H9 (cell line): ENCODE measurements around the gene COPS4. TPM values are rescaled to one million over a fixed set of nuclear protein-coding genes. Genes with fewer than 3 reads are reported as not detected.

Experiments
- DNase-seq: peaks from one replicate; pipeline ENCODE4 v3.0.0-alpha.2; 2017
- H2AFZ ChIP-seq: one replicate; pipeline ENCODE4 v1.6.1; 2013; ENCODE audit warnings: mild to moderate bottlenecking, low read length, control low read depth, moderate library complexity
- H2AK5ac ChIP-seq: 2 replicates; pipeline ENCODE4 v1.6.1; 2013; ENCODE audit warnings: low read length, control low read depth, mixed read lengths; ENCODE audit not compliant: insufficient read length
- H2BK120ac ChIP-seq: one replicate; pipeline ENCODE4 v1.6.1; 2013; ENCODE audit warnings: low read depth, mild to moderate bottlenecking, low read length, control low read depth, inconsistent platforms; ENCODE audit not compliant: poor library complexity, severe bottlenecking
- H2BK12ac ChIP-seq: 2 replicates; pipeline ENCODE4 v1.6.1; 2013; ENCODE audit warnings: low read length, control low read depth, mixed read lengths, low read depth; ENCODE audit not compliant: insufficient read length
- H2BK15ac ChIP-seq: 2 replicates; pipeline ENCODE4 v1.6.1; 2013; ENCODE audit warnings: low read depth, low read length, control low read depth
- H2BK20ac ChIP-seq: one replicate; pipeline ENCODE4 v1.6.1; 2013; ENCODE audit warnings: low read depth, mild to moderate bottlenecking, low read length, control low read depth, inconsistent platforms; ENCODE audit not compliant: poor library complexity, severe bottlenecking
- H2BK5ac ChIP-seq: 2 replicates; pipeline ENCODE4 v1.6.1; 2013; ENCODE audit warnings: low read length, control low read depth, mixed read lengths; ENCODE audit not compliant: insufficient read length
- H3K14ac ChIP-seq: 2 replicates; pipeline ENCODE4 v1.6.1; 2013; ENCODE audit warnings: low read length, control low read depth; ENCODE audit not compliant: insufficient read depth
- H3K18ac ChIP-seq: 2 replicates; pipeline ENCODE4 v1.6.1; 2013; ENCODE audit warnings: low read depth, mild to moderate bottlenecking, mixed read lengths, low read length, control low read depth; ENCODE audit not compliant: insufficient read length
- H3K23ac ChIP-seq: 2 replicates; pipeline ENCODE4 v1.6.1; 2013; ENCODE audit warnings: low read length, control low read depth, mixed read lengths, low read depth; ENCODE audit not compliant: insufficient read length
- H3K23me2 ChIP-seq: 2 replicates; pipeline ENCODE4 v1.6.1; 2013; ENCODE audit warnings: low read depth, mild to moderate bottlenecking, mixed read lengths, low read length, control low read depth; ENCODE audit not compliant: insufficient read length, poor library complexity, severe bottlenecking
- H3K27ac ChIP-seq: 2 replicates; pipeline ENCODE4 v1.5.1; 2013; ENCODE audit warnings: low read length, control low read depth, mixed read lengths, low read depth; ENCODE audit not compliant: insufficient read length
- H3K27me3 ChIP-seq: 2 replicates; pipeline ENCODE4 v1.6.1; 2013; ENCODE audit warnings: low read length, control low read depth, inconsistent platforms; ENCODE audit not compliant: insufficient read depth
- H3K4ac ChIP-seq: 2 replicates; pipeline ENCODE4 v1.6.1; 2013; ENCODE audit warnings: low read depth, mild to moderate bottlenecking, control low read depth, inconsistent platforms, low read length, moderate library complexity
- H3K4me1 ChIP-seq: 2 replicates; pipeline ENCODE4 v1.6.1; 2013; ENCODE audit warnings: low read length, control low read depth, inconsistent platforms; ENCODE audit not compliant: insufficient read depth
- H3K4me2 ChIP-seq: 2 replicates; pipeline ENCODE4 v1.6.1; 2013; ENCODE audit warnings: low read length, control low read depth, mixed read lengths; ENCODE audit not compliant: insufficient read length, insufficient read depth
- H3K56ac ChIP-seq: 2 replicates; pipeline ENCODE4 v1.6.1; 2013; ENCODE audit warnings: low read depth, mild to moderate bottlenecking, mixed read lengths, low read length, control low read depth; ENCODE audit not compliant: insufficient read length
- H3K79me1 ChIP-seq: 2 replicates; pipeline ENCODE4 v1.6.1; 2013; ENCODE audit warnings: low read depth, mild to moderate bottlenecking, moderate library complexity, low read length, control low read depth, inconsistent platforms; ENCODE audit not compliant: insufficient read depth, poor library complexity, severe bottlenecking
- H3K79me2 ChIP-seq: 2 replicates; pipeline ENCODE4 v1.6.1; 2013; ENCODE audit warnings: low read length, control low read depth, inconsistent platforms; ENCODE audit not compliant: insufficient read depth
- H3K9ac ChIP-seq: 2 replicates; pipeline ENCODE4 v1.6.1; 2013; ENCODE audit warnings: low read length, control low read depth, mixed read lengths; ENCODE audit not compliant: insufficient read length; ENCODE audit errors: extremely low read depth
- H3K9me3 ChIP-seq: one replicate; pipeline ENCODE4 v1.6.1; 2013; ENCODE audit warnings: low read depth, low read length, inconsistent platforms; ENCODE audit not compliant: control insufficient read depth
- H3T11ph ChIP-seq: one replicate; pipeline ENCODE4 v1.6.1; 2013; ENCODE audit warnings: mild to moderate bottlenecking, low read length, control low read depth, inconsistent platforms
- H4K20me1 ChIP-seq: one replicate; pipeline ENCODE4 v1.6.1; 2013; ENCODE audit not compliant: control insufficient read depth, insufficient read length, insufficient read depth
- H4K5ac ChIP-seq: 2 replicates; pipeline ENCODE4 v1.6.1; 2013; ENCODE audit warnings: low read depth, mild to moderate bottlenecking, mixed read lengths, low read length, control low read depth; ENCODE audit not compliant: insufficient read length
- H4K8ac ChIP-seq: replicated peaks from 2 replicates; pipeline ENCODE4 v1.6.1; 2013; ENCODE audit warnings: low read length, control low read depth, mixed read lengths, low read depth; ENCODE audit not compliant: insufficient read length
- H4K91ac ChIP-seq: 2 replicates; pipeline ENCODE4 v1.6.1; 2013; ENCODE audit warnings: low read depth, mild to moderate bottlenecking, moderate library complexity, mixed read lengths, low read length, control low read depth; ENCODE audit not compliant: insufficient read length
- H3K27ac Mint-ChIP-seq, 3 experiments: 2 replicates in 2 of 3; 3 replicates in 1 of 3; pipeline ENCODE4 v1.8.0; 2020 to 2021; ENCODE audit warnings: mixed read lengths in 3 of 3, mild to moderate bottlenecking in 1 of 3, moderate library complexity in 1 of 3
- H3K27me3 Mint-ChIP-seq: 2 replicates; pipeline ENCODE4 v1.8.0; 2021; ENCODE audit warnings: low read depth, mild to moderate bottlenecking, moderate library complexity, mixed read lengths
- H3K36me3 Mint-ChIP-seq, 3 experiments: 2 replicates in 2 of 3; 3 replicates in 1 of 3; pipeline ENCODE4 v1.8.0; 2020 to 2021; ENCODE audit warnings: low read depth in 3 of 3, mixed read lengths in 3 of 3; ENCODE audit not compliant: insufficient read depth in 1 of 3
- H3K4me1 Mint-ChIP-seq, 2 experiments: 2 replicates each; pipeline ENCODE4 v1.8.0; 2020; ENCODE audit warnings: mixed read lengths in 2 of 2
- H3K4me3 Mint-ChIP-seq, 2 experiments: 2 replicates in 1 of 2; 3 replicates in 1 of 2; pipeline ENCODE4 v1.8.0; 2020 to 2021; ENCODE audit warnings: mild to moderate bottlenecking in 2 of 2, mixed read lengths in 2 of 2, moderate library complexity in 1 of 2
- H3K9me3 Mint-ChIP-seq, 2 experiments: 2 replicates in 1 of 2; 3 replicates in 1 of 2; pipeline ENCODE4 v1.8.0; 2020; ENCODE audit warnings: mild to moderate bottlenecking in 2 of 2, mixed read lengths in 2 of 2, moderate library complexity in 1 of 2
- WGBS: extraction: QIAGEN DNeasy Blood & Tissue Kit; methylation state at CpG from one replicate; pipeline ENCODE4 v1.1.7; 2013; ENCODE audit warnings: missing lambda C conversion rate, low lambda C conversion rate, mixed read lengths; ENCODE audit not compliant: insufficient read length; ENCODE audit errors: extremely low coverage; 5-methylcytosine and 5-hydroxymethylcytosine counted together
- total RNA-seq: library from RNA; stranded (reverse); gene quantifications from 2 replicates; pipeline ENCODE4 v1.2.1, GENCODE V29; 2021
- TF ChIP-seq, protein P1 (sequence below): fragments of 200-600 bp; sonication (generic); conservative IDR thresholded peaks from 3 replicates; pipeline ENCODE4 v1.8.0; 2021; ENCODE audit warnings: antibody characterized with exemption, mild to moderate bottlenecking

Gene COPS4
- total RNA-seq, 1 experiment from 2014 or later = 39.9 TPM

- TF ChIP-seq, protein P1, sequence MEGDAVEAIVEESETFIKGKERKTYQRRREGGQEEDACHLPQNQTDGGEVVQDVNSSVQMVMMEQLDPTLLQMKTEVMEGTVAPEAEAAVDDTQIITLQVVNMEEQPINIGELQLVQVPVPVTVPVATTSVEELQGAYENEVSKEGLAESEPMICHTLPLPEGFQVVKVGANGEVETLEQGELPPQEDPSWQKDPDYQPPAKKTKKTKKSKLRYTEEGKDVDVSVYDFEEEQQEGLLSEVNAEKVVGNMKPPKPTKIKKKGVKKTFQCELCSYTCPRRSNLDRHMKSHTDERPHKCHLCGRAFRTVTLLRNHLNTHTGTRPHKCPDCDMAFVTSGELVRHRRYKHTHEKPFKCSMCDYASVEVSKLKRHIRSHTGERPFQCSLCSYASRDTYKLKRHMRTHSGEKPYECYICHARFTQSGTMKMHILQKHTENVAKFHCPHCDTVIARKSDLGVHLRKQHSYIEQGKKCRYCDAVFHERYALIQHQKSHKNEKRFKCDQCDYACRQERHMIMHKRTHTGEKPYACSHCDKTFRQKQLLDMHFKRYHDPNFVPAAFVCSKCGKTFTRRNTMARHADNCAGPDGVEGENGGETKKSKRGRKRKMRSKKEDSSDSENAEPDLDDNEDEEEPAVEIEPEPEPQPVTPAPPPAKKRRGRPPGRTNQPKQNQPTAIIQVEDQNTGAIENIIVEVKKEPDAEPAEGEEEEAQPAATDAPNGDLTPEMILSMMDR = no peak
- Histone ChIP-seq H2BK12ac (no peak overlapping the region), H3K18ac (no peak overlapping the region), H3K14ac (no peak overlapping the region), H2BK5ac (no peak overlapping the region), H2AK5ac (no peak overlapping the region), H4K8ac (no peak overlapping the region), H4K91ac (no peak overlapping the region), H3T11ph (no peak overlapping the region), H2BK20ac (no peak overlapping the region), H3K27ac (no peak overlapping the region), H3K23me2 (peaks cover 5% of the 10 kb centered on the region), H3K4ac (no peak overlapping the region), H3K27me3 (no peaks in the 10 kb centered on the region), H4K5ac (no peak overlapping the region), H3K4me2 (no peak overlapping the region), H4K20me1 (no peaks in the 10 kb centered on the region), H3K79me2 (no peaks in the 10 kb centered on the region), H2BK15ac (no peak overlapping the region), H3K79me1 (no peaks in the 10 kb centered on the region), H3K23ac (no peak overlapping the region), H2BK120ac (no peak overlapping the region), H3K56ac (no peak overlapping the region), H3K9me3 (no peaks in the 10 kb centered on the region), H2AFZ (no peak overlapping the region), H3K4me1 (no peaks in the 10 kb centered on the region), H3K9ac (no peak overlapping the region)
- peaks cover 37 to 38% of the 10 kb centered on the region in 2 experiments for H3K4me1 Mint-ChIP-seq
- H3K9me3 Mint-ChIP-seq = no peaks in the 10 kb centered on the region; a peak in 1 of 5 replicates
- DNase-seq = no peak
- peak overlapping the region in 1 of 3 experiments; percentile 1; a peak in 1 of 7 replicates for H3K27ac Mint-ChIP-seq
- H3K27me3 Mint-ChIP-seq = peaks cover 9% of the 10 kb centered on the region
- H3K36me3 Mint-ChIP-seq = no peaks in the 10 kb centered on the region
- H3K4me3 Mint-ChIP-seq = no peak overlapping the region
- WGBS = no CpG with 5 or more reads among the region's 3 CpGs
Measured at GRCh38 chr4:83113429-83113786, 78.4 kb downstream of the COPS4 start.
